Mesothelial cell of epicardium (in vitro differentiated cells): Measurements from ENCODE around the gene PHTF1. TPM values are rescaled to one million over a fixed set of nuclear protein-coding genes. Genes with fewer than 3 reads are reported as not detected.

Experiments used
- DNase-seq, 2 experiments: peaks; one replicate each; pipeline ENCODE4 v3.0.0; 2021; ENCODE audit warnings: low spot score in 2 of 2; ENCODE audit not compliant: unreplicated experiment in 2 of 2
- H3K27ac Mint-ChIP-seq: 2 replicates; pipeline ENCODE4 v1.8.0; 2021; ENCODE audit warnings: mixed read lengths
- H3K27me3 Mint-ChIP-seq: 2 replicates; pipeline ENCODE4 v1.8.0; 2021; ENCODE audit warnings: low read depth, mixed read lengths
- H3K36me3 Mint-ChIP-seq: 2 replicates; pipeline ENCODE4 v1.8.0; 2021; ENCODE audit warnings: mixed read lengths
- H3K4me1 Mint-ChIP-seq: 2 replicates; pipeline ENCODE4 v1.8.0; 2021; ENCODE audit warnings: mixed read lengths
- H3K4me3 Mint-ChIP-seq: 2 replicates; pipeline ENCODE4 v1.8.0; 2021; ENCODE audit warnings: mild to moderate bottlenecking, moderate library complexity, mixed read lengths
- H3K9me3 Mint-ChIP-seq: 2 replicates; pipeline ENCODE4 v1.8.0; 2021; ENCODE audit warnings: mixed read lengths
- total RNA-seq: library from RNA; stranded (reverse); gene quantifications from 3 replicates; pipeline ENCODE4 v1.2.1, GENCODE V29; 2021
- TF ChIP-seq, protein P1 (sequence below): fragments of 200-600 bp; sonication (generic); IDR thresholded peaks from one replicate; pipeline ENCODE4 v1.5.0; 2021; ENCODE audit warnings: antibody characterized with exemption; ENCODE audit not compliant: unreplicated experiment

PHTF1 gene
- total RNA-seq, 1 donor from 2014 or later = 26.7 TPM

- Mint-ChIP-seq H3K27ac (peak overlapping the region; percentile 83), H3K36me3 (peaks cover 4% of the 10 kb centered on the region), H3K4me3 (peak overlapping the region; percentile 8), H3K27me3 (no peaks in the 10 kb centered on the region), H3K9me3 (no peaks in the 10 kb centered on the region), H3K4me1 (peaks cover 46% of the 10 kb centered on the region)
- no peak for DNase-seq
- TF ChIP-seq, protein P1, sequence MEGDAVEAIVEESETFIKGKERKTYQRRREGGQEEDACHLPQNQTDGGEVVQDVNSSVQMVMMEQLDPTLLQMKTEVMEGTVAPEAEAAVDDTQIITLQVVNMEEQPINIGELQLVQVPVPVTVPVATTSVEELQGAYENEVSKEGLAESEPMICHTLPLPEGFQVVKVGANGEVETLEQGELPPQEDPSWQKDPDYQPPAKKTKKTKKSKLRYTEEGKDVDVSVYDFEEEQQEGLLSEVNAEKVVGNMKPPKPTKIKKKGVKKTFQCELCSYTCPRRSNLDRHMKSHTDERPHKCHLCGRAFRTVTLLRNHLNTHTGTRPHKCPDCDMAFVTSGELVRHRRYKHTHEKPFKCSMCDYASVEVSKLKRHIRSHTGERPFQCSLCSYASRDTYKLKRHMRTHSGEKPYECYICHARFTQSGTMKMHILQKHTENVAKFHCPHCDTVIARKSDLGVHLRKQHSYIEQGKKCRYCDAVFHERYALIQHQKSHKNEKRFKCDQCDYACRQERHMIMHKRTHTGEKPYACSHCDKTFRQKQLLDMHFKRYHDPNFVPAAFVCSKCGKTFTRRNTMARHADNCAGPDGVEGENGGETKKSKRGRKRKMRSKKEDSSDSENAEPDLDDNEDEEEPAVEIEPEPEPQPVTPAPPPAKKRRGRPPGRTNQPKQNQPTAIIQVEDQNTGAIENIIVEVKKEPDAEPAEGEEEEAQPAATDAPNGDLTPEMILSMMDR = peak; percentile 89
Observed at GRCh38 chr1:113677250-113678158, 81.8 kb downstream of the PHTF1 start.

GRCh38 chr1:113676524-113676923 is 82.8 kb downstream of the PHTF1 start:
- Mint-ChIP-seq H3K36me3 (peaks cover 5% of the 10 kb centered on the region), H3K4me3 (no peak overlapping the region), H3K4me1 (peaks cover 39% of the 10 kb centered on the region), H3K27me3 (no peaks in the 10 kb centered on the region), H3K9me3 (no peaks in the 10 kb centered on the region), H3K27ac (peak overlapping the region; percentile 50)
- no peak for DNase-seq
- TF ChIP-seq, protein P1 = no peak

DNA sequence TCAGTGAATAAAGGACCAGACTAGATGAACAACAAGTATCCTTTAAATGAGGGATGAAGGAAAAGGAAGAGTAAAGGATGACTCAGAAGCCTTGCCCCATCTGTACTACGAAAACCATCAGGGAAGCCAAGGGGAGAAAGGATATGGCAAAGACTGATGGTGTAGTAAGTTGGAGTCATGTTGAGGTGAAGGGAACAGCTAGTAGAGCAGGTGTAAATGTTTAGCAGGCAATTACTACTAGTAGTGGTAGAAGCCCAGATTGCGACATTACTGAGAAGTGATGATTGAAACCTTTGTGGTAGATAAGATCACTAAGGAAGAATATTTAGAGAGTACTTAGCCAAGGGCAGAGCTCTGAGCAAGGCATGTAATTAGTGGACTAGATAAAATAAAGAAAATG is 84.0 kb downstream of the PHTF1 start:
- no peak overlapping the region for H3K27ac Mint-ChIP-seq
- TF ChIP-seq, protein P1 = no peak
- H3K27me3 Mint-ChIP-seq = no peaks in the 10 kb centered on the region
- H3K4me3 Mint-ChIP-seq = no peak overlapping the region
- H3K4me1 Mint-ChIP-seq = peaks cover 36% of the 10 kb centered on the region
- no peaks in the 10 kb centered on the region for H3K9me3 Mint-ChIP-seq
- H3K36me3 Mint-ChIP-seq = peaks cover 4% of the 10 kb centered on the region
- DNase-seq = no peak

- no peaks in the 10 kb centered on the region for H3K9me3 Mint-ChIP-seq
- H3K4me3 Mint-ChIP-seq = no peak overlapping the region
- H3K4me1 Mint-ChIP-seq = peaks cover 36% of the 10 kb centered on the region
- H3K27me3 Mint-ChIP-seq = no peaks in the 10 kb centered on the region
- H3K27ac Mint-ChIP-seq = no peak overlapping the region
- H3K36me3 Mint-ChIP-seq = peaks cover 4% of the 10 kb centered on the region
- DNase-seq = no peak
- TF ChIP-seq, protein P1 = no peak
Observed at GRCh38 chr1:113674591-113674990, 84.7 kb downstream of the PHTF1 start.

DNA sequence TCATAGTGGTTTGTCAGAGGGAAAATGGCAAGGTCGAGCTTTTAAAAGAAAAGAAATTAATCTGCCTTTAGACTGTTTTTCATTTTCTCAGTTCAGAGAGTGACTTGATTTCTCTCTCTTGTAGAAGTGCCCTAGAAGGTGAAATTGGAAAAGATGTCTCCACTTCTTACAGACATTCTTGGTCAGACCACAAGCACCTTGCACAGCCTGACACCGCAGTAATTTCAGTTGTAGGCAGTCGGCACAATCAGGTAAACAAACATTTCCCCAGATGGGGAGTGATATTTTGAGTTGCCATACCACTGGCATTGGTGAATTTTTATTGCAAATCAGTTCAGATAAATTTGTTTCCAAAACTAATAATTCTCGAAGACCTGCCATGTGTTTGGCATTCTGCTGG is 86.8 kb downstream of the PHTF1 start:
- peaks cover 4% of the 10 kb centered on the region for H3K9me3 Mint-ChIP-seq
- no peak for DNase-seq
- H3K4me1 Mint-ChIP-seq = peaks cover 22% of the 10 kb centered on the region
- TF ChIP-seq, protein P1 = no peak
- H3K27me3 Mint-ChIP-seq = no peaks in the 10 kb centered on the region
- H3K4me3 Mint-ChIP-seq = no peak overlapping the region
- peaks cover 17% of the 10 kb centered on the region for H3K36me3 Mint-ChIP-seq
- H3K27ac Mint-ChIP-seq = no peak overlapping the region
